Stimulated activated CD4-positive, alpha-beta T cell treated with anti-CD3 and anti-CD28 coated beads, Interleukin-15, amount 100 ng/mL, for 24 hours (primary cell): ENCODE data around the gene BBS5.
"Not testable (repeated sequence)": the region's sequence is repeated elsewhere in the genome, so short reads cannot be mapped to it uniquely, and the experiment has no call there.

ENCODE experiments used
- DNase-seq: peaks from one replicate; pipeline ENCODE4 v3.0.0-alpha.2; 2020

BBS5 gene

GRCh38 chr2:169490834-169491233 lies 11.5 kb downstream of the BBS5 start:
- no peak for DNase-seq

GRCh38 chr2:169491378-169491777 lies 12.1 kb downstream of the BBS5 start:
- DNase-seq, result no peak

- DNase-seq, result no peak
These were observed 14.1 kb downstream of the BBS5 start for GRCh38 chr2:169493360-169493759.

DNA sequence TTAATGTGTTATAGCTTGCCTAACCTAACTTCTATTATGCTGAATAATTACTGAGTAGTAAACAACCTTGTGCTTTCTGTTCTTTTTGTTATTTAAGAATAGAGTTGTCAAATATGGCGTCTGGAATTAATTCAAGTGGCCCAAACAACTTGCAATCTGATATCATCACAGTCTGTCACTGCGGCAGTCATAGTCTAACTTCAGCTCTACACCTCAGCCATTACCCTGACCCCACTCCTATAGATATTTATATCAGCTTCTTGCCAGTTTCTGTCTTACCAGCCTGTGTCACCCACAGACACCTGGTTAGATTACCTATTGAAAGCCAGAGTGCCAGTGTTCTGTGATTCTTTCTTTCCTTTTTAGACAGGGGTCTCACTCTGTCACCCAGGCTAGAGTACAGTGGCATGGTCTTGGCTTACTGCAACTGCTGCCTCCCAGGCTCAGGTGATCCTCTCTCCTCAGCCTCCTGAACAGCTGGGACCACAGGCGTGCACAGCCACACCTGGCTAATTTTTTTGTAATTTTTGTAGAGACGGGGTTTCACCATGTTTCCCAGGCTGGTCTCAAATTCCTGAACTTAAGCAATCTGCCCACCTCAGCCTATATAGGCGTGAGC lies 16.1 kb downstream of the BBS5 start:
- no peak for DNase-seq

- DNase-seq, result no peak
These were observed 25.4 kb downstream of the BBS5 start for GRCh38 chr2:169504651-169505050.

DNA sequence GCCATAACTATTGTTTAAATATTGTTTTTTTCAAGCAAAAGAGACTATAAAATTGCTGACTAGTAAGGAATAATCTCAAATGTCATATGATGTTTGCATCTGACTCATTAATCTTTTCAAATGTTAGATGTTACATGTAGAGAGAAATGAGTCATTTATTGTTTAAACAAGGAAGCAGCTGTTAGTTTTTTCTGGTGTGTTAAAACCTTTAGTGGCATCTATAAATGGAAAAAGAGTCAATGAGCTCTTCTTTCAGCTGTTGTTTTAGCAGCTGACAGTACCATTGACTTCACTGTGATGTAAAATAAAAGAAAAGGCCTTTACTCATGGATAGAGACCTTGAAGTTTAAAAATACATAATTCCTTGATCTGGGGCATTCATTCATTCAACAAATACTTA lies 28.4 kb downstream of the BBS5 start:
- no peak for DNase-seq

DNA sequence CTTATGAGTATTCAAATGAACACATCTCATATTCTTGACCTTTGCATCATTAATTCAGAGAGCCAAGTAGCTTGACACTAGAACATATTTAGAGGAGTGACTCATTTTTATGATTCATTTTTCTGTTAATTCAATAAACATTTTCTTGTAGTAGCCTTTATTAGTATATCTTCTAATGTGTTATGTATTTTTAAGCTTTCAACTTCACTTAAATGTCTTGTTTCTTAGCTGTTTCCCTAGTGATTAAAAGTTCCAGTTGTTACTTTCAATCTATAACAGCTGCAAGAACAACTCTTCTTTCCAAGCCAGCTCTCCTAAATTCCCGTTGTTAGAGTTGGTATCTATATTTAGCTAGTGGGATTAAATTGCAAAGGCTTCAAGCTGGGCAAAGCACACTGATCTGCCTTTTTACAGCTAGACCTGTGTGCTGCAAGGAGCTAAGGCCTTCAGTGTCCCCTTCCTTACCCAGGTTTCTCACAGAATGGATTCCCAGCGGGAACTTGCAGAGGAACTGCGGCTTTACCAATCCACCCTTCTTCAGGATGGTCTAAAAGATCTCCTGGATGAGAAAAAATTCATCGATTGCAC lies 30.1 kb downstream of the BBS5 start, which contains the start of gene KLHL41:
Gene KLHL41 (plus strand): TSS at position 405 of the 588 bp plus-strand sequence. CDS start 77 bp downstream, at position 482.
- DNase-seq, result no peak

- DNase-seq, result no peak
These were observed 30.7 kb downstream of the BBS5 start for GRCh38 chr2:169509955-169510354.

- DNase-seq, result no peak
These were observed 31.2 kb downstream of the BBS5 start for GRCh38 chr2:169510496-169510895.

DNA sequence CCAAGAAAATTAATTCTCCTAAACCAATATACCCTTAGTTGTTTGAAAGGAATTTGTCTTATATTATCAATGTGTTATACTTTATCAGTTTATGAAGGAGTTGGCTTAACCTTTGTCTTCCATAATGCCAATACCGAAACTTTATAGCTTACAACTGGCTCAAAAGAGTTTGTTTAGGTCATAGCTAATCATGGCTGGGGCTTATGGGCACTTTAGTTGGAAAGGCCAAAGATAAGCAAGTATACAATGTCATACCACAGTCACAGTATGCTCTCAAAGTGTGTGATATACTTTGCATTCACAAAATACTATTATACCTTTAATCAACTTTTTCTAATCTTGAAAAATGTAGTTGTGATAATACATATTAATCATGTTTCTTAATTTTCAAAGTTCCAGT lies 32.5 kb downstream of the BBS5 start:
- DNase-seq, result no peak

DNA sequence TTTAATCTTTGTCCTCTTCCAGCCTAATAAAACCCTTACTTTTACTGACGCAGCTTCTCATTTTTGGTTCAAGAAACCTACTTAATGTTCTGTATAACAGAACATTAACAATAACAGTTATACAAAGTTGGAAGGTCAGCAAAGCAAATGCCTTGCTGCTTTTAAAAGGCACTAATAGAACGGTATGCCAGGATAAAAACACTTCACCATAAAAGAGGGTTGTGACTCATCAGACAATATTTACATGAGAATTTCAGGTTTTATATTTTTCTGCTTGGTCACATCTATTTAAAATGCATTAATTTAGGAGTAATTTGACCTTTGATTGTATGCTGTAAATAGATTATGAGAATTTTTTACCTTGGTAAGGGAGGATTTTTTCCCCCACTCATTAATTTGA lies 33.2 kb downstream of the BBS5 start:
- no peak for DNase-seq

- DNase-seq, result no peak
These were observed 33.8 kb downstream of the BBS5 start for GRCh38 chr2:169513094-169513493.

GRCh38 chr2:169513926-169514325 lies 34.6 kb downstream of the BBS5 start:
- DNase-seq, result no peak

DNA sequence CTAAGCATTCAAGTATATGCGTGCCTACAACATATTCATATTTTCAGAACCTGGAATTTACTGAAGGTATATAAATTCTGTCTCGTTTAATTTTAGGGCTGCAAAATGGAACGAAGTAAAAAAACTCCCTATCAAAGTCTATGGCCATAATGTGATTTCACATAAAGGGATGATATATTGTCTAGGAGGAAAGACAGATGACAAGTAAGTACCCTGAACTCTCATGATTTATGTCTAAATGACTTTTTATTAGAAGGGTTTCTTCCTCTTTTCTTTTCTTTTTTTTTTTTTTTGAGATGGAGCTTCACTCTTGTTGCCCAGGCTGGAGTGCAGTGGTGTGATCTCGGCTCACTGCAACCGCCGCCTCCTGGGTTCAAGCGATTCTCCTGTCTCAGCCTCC lies 35.5 kb downstream of the BBS5 start:
- not testable (repeated sequence) for DNase-seq

DNA sequence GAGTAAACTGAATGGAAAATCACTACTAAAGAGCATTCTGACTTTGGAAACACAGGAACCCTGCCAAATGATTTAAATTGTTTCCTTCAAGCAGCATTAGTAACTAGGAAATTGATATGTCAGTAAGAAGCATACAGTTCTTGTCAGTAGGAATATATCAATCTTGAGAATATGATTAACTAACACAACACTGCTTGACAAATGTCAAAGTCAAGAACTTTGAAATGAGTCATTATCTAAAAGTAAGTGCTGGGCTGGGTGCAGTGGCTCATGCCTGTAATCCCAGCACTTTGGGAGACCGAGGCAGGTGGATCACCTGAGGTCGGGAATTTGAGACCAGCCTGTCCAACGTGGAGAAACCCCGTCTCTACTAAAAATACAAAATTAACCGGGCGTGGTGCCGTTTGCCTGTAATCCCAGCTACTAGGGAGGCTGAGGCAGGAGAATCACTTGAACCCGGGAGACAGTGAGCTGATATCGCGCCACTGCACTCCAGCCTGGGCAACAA lies 37.2 kb downstream of the BBS5 start:
- DNase-seq, result not testable (repeated sequence)

DNA sequence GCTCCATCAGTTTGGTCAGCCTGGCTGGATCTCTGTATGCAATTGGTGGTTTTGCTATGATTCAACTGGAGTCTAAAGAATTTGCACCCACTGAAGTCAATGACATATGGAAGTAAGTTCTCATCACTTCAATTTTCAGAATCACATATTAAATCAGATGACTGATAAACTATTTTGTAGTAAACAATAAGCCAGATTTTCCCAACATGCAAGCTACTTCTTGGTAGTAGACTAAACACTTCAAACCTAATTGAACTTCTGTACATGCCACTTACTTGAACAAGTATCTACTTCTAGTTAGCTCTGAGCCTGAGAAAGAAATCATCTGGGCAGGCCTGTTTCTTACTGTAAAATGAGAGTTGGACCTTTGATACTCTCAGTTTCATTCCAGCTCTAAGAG lies 41.6 kb downstream of the BBS5 start:
- DNase-seq, result no peak

DNA sequence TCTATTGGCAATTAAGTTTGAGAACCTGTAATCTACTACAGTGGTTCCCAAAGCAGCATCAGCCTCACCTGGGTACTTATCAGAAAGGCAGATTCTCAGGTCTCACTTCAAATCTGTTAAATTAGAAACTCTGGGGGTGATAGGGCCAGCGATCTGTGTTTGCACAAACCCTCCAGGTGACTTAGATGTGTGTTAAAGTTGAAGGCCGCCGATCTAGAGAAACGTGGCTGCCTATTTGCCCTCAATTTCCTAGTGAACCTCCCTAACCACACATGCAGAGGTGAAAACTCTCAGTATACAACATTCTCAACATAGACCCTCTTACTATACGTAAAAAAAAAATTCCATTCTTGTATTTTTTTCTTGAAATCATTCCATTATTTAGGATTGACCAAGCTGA lies 44.4 kb downstream of the BBS5 start:
- DNase-seq, result no peak

GRCh38 chr2:169525434-169525833 lies 46.1 kb downstream of the BBS5 start:
- no peak for DNase-seq

GRCh38 chr2:169526451-169526850 lies 47.2 kb downstream of the BBS5 start:
- DNase-seq, result no peak

DNA sequence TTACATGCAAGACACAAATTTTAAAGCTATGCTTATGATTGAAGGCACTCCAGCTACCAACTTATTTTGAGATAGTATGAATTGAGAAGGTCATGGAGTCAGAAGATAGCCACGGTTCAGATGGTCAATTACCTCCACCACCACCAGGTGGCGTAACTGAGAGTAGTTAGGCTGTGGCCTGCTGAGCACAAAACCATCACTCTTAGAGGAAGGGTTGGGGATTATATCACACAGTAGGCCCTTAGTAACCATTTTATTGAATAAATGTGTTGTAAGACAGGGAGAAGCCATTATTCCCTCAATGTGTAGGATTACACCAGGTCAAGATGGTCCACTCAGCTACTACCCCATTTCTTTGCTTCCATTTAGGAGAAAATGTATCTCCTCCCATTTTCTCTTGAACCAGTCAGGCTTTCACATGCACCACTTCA lies 49.0 kb downstream of the BBS5 start:
- peak; percentile 83 for DNase-seq

DNA sequence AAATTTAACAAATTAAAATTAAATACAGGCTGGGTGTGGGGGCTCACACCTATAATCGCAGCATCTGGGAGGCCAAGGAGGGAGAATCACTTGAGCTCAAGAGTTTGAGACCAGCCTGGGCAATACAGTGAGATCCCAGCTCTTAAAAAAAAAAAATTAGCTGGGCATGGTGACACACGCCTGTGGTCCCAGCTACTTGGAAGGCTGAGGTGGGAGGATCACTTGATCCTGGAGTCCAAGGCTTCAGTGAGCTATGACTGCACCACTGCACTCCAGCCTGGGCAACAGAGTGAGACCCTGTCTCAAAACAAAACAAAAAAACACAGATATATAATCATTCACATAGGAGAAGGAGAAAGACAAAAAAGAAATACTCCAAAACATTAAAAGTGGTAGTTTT lies 60.2 kb downstream of the BBS5 start:
- not testable (repeated sequence) for DNase-seq

DNA sequence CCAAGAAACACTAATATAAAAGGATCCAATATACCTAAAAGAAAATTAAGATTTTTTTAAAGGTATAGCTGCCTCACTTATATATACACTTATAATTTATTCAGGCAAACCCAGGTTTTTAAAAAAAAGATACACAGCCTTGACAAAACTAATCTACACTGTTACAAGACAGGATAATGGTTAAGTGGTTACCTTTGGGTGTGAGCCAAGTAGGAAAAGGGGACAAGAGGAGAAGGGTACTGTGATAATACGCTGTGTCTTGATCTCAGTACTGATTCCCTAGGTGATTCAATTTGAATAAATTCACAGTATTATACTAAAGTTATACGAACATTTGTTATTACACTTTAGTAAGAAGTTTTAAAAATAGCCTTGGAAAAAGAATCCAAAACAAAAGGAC lies 60.9 kb downstream of the BBS5 start:
- no peak for DNase-seq

DNA sequence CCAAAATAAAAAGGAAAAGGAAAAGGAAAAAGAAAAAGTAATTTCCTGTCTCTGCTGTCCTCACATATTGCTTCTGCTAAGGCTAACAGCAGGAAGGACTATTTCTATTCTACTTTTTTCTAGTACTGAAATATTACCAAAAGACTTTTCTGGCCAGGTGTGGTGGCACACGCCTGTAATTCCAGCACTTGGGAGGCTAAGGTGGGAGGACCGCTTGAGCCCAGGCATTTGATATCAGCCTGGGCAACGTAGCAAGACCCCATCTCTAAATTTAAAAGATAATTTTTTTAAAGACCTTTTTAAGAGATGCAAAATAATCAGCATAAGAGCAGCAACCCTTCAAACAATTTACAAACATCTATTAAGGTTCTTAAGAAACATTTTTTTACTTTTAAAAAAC lies 63.1 kb downstream of the BBS5 start:
- DNase-seq, result no peak

DNA sequence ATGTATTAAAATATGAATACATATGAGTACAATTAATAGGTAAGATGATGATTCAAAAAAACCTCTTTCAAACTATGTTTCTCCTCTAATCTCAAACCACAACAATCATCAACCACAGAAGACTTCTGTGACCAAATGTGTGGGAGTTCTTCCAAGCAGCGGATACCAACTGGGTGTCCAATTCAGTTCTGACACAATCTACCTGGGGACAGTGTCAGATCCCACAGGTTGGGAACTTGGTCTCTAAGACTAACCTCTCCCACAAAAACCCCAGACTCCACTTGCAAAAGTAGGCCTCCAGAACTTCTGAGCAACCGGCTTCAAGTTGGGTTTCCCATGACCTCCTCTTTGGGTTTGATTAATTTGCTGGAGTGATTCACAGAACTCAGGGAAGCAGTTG lies 67.5 kb downstream of the BBS5 start:
- no peak for DNase-seq
